Erythroblast (primary cell): Measurements from ENCODE around the gene SKOR1.

Experiments used
- GATA1 ChIP-seq: IDR thresholded peaks from 2 replicates; pipeline ENCODE4 v1.6.1; 2011; ENCODE audit warnings: low read depth, mild to moderate bottlenecking, control low read depth, low read length, moderate library complexity
- POLR2A ChIP-seq: IDR thresholded peaks from 2 replicates; pipeline ENCODE4 v1.6.1; 2011; ENCODE audit warnings: mild to moderate bottlenecking, low read length

DNA sequence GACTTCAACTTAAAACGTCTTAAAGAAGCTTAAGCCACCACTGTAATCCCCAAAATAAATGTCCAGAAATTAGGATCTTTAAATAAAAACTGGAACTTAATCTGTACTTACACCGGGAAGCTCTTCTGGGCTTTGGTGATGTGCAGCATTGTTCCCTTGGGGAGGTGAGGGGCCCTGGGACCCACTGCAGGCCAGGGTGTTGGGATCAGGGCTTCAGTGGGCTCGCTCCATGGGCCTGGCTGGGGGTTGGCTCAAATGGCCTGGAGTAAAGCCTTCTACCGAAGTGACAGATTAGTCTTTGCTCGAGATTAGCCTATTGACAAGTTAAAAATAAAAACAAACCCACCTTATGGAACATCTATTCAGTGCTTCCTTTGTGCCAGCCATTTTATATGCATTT is 20.7 kb downstream of the SKOR1 start:
- TF ChIP-seq POLR2A (no peak), GATA1 (no peak)
